Stimulated activated CD4-positive, alpha-beta T cell treated with anti-CD3 and anti-CD28 coated beads, Interleukin-15, amount 100 ng/mL, for 24 hours (primary cell): ENCODE data around the gene TNFRSF8.
"Not testable (repeated sequence)": the region's sequence is repeated elsewhere in the genome, so short reads cannot be mapped to it uniquely, and the experiment has no call there.

Experiments used
- DNase-seq: peaks from one replicate; pipeline ENCODE4 v3.0.0-alpha.2; 2020

TNFRSF8 gene

DNA sequence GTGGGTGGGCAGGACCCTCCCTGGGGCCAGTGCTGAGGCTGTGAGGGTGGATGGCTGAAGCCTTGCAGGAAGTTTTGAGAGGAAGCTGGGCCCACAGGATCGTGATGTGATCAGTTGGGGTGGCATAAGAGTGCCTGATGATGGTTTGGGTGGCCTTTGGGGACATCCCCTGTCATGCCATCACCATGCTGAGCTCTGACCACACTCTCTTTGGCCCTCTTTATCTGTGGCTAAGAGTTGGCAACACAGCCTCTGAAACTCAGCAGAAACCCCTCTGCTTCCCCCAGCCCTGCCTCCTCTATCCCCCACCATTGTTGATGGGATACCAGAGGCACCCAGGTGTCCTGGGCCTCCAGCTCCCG lies 24.0 kb upstream of the TNFRSF8 start:
- DNase-seq: no peak

DNA sequence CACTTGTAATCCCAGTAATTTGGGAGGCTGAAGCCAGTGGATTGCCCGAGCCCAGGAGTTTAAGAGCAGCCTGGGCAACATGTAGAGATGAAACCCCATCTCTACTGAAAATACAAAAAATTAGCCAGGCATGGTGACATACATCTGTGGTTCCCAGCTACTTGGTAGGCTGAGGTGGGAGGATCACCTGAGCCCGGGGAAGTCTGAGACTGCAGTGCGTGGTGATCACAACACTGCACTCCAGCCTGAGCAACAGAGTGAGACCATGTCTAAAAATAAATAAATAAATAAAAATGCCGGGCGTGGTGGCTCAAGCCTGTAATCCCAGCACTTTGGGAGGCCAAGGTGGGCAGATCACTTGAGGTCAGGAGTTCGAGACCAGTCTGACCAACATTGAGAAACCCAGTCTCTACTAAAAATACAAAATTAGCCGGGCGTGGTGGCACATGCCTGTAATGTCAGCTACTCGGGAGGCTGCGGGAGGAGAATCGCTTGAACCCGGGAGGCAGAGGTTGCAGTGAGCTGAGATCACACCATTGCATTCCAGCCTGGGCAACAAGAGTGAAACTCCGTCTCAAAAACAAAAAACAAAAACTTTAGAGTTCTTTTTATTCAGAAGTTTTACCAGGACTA lies 23.2 kb upstream of the TNFRSF8 start:
- not testable (repeated sequence) for DNase-seq

- DNase-seq: peak; percentile 42
These were observed 22.5 kb upstream of the TNFRSF8 start for GRCh38 chr1:12040457-12041051.

- DNase-seq: peak; percentile 27
These were observed 18.8 kb upstream of the TNFRSF8 start for GRCh38 chr1:12044187-12044877.

GRCh38 chr1:12046749-12047119 lies 16.4 kb upstream of the TNFRSF8 start:
- DNase-seq: no peak

DNA sequence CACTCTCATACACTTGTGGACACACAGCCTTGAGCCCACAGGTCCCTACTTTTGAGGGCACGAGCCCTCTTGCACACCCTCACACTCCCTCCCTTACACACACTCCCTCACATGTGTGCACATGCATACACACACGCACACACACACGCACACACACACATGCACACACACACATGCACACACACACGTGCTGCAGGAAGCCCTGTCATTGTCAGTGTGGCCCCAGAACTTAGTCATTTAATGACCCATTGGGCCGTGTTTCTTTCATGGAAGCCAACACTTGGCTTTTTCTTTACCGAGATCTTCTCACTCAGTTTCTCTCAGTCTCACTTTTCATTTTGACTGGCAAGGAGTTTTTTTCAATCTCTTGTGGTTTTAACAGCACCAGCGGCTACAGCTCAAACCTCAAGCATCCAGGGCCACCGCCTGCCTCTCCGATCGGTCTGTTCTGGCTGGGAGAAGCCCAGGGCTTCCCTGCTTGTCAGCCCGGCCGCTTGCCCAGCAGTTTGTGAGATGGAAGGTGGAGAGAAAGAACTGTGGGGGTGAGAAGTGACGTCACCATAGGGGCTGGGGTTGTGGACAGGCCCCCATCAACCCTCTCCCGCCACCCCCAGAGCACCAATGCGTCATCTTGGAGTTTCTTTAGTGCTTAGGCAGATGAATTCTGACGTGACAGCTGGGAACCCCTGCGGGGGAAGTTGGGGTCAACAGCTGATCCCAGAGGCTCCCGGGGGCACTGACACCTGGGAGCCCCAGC lies 15.8 kb upstream of the TNFRSF8 start:
- peak; percentile 83 for DNase-seq

DNA sequence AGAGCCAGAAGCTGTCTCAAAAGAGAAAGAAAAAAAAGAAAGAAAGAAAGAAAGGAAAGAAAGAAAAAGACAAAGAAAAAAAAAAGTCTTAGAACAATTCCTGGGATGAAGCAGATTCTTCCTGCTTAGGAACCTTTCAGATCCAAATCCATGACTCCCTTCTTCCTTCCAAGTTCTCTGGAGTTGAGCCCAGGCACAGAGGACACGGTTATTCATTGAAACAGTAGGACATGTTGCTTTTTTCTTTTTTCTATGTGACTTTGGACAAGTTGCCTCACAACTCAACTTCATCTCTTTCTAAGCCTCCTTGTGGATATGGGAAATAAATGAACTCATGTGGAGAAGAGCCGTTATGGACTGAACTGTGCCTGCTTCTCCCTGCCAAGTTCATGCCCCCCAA lies 14.7 kb upstream of the TNFRSF8 start:
- DNase-seq: no peak

DNA sequence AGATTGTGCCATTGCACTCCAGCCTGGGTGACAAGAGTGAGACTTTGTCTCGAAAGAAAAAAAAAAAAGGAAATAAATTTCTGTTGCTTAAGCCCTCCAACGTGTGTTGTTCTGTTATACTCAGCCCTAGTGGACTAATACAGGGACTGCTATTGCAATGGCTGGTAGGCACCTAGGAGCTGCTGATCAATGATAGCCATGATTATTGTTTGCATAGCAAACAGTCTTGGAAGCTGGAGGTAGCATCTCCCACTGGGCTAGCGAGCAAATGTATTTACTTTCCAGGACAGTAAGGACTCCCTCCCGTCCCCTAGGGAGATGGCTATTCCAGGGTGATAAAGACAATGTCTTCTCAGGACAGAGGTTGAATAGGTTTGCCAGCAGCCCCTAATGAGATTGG lies 13.5 kb upstream of the TNFRSF8 start:
- no peak for DNase-seq

DNA sequence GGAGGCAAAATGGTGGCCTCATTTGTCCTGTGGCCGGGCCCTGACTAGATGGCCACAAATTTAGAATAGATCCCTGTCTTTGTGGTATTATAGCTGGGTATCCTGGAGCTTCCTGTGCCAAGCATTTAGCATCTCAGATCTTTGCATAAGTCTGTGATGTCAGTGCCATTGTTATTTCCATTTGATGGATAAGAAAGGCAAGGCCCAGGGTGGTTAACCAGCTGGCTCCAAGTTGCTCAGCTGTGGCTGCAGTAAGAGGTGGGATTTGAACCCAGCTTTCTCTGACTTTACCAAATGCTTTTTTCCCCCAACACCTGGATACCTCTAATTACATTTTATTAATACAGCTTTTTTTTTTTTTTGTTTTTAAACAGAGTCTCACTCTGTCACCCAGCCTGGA lies 11.7 kb upstream of the TNFRSF8 start:
- DNase-seq: no peak

DNA sequence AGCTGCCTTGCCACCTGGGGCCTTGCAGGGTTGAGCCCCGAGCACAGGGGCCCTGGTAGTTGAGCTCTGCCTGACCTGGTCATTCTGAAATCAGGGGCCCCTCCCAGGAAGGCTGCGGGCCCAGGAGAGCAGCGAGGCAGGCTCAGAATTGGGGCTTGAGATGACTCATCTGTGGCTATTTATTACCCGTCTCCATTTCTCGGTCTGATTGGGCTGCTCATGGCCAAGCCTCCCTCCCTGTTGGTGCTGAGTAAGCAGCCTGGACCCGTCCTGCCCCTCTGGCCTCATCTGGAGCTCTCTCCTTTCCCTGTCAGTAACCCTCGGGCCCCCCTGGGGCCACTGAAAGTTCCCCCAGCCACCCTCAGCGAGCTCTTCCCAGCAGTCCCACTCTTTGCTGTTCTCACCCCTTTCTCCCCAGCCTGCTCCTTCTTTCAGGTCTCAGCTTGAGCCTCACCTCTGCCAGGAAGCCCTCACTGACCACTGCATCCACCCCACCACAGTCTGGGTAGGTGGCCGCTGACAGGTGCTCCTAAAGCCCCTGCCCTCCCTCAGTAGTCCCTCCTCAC lies 11.0 kb upstream of the TNFRSF8 start:
- peak; percentile 65 for DNase-seq

GRCh38 chr1:12052997-12053686 lies 10.0 kb upstream of the TNFRSF8 start:
- DNase-seq: no peak

DNA sequence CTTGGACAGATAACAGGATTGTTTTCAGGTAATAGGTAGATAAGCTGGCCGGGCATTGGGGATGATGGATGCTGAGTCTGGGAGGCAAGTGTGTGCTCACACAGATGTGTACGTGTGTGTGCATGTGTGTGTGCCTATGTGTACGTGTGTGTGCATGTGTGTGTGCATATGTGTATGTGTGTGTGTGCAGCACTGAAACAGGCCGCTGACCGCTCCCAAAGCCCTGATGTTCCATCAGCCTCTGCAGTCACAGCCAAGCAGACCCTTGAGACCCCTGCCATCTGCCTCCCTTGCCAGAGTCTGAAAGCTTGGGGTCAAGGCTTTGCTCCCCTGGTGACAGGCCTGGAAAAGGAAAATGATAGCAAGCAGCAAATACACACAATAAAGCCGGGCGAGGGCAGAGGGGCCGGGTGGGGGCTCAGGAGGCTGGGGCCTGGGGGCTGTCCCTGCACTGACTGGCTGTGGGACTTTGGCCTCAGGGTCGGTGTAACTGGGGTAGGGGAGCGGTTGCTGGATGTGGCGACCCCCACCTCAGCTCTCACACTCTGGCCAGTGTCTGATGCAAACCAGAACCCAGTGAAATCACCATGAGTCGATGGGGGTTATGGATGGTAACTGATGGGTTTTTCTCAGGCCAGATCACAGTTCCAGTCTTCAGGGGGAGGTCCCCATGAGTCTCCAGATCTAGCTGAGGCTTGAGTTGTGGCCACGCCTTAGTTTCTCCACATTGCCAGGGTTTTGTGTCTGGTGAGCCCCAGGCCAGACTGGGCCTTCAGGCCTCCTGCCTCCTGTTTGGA lies 9.2 kb upstream of the TNFRSF8 start:
- peak; percentile 37 for DNase-seq

GRCh38 chr1:12055259-12055658 lies 7.8 kb upstream of the TNFRSF8 start:
- no peak for DNase-seq

DNA sequence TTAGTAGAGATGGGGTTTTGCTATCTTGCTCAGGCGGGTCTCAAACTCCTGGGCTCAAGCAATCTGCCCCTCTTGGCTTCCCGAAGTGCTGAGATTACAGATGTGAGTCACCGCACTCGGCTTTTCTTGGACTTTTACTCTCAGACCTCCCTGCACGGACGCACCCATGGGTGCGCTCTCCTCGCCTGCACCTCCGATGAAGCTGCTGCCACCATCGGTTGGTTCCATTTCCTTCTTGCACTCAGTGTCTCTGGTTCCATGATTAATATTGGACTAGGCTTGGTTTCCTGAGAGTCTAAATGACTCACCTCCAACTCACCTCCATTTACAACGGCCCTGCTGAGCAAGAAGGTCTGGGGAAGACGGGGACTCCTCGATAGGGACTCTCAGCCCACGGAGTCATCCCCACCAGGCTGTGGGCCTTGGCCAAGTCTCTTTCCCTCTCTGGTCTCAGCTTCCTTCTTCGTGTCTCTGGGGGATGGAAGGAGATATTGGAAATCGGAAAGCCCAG lies 6.7 kb upstream of the TNFRSF8 start:
- peak; percentile 62 for DNase-seq

DNA sequence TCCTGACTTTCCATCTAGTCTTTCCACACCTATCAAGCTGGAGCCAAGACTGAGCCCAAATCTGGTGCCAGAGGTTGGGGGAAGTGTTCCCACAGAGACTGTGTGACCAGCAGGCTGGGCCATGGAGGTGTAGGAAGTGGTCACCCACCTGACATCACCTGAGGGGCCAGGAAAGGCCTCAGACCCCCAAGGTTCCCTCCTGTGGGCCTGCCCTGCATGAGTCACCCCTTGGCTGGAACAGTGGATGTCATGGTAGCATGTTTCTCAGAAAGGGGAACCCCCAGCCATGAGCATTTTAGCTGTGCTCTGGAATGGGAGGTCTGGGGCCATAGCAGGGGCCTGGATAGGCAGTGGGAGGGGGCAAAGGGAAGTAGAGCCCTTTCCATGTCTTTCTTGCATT lies 5.7 kb upstream of the TNFRSF8 start:
- peak; percentile 70 for DNase-seq

GRCh38 chr1:12057940-12058687 lies 5.0 kb upstream of the TNFRSF8 start:
- DNase-seq: no peak

DNA sequence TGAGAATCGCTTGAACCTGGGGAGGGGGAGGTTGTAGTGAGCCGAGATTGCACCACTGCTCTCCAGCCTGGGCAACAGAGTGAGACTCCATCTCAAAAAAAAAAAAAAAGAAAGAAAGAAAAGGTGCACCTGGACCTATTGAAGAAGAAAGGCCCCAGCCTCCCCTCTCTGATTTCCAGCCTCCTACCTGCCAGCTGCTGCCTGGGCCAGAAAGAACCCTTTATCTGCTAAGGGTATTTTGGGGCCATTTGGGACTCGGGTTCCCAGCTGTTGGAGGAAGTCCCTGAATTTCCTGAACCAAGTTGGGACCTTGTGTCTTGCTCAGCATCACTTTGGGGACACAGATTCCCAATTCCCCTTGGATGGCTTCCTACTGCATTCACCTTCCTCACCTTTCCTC lies 3.9 kb upstream of the TNFRSF8 start:
- no peak for DNase-seq

- DNase-seq: peak; percentile 55
These were observed 3.2 kb upstream of the TNFRSF8 start for GRCh38 chr1:12059722-12060464.

DNA sequence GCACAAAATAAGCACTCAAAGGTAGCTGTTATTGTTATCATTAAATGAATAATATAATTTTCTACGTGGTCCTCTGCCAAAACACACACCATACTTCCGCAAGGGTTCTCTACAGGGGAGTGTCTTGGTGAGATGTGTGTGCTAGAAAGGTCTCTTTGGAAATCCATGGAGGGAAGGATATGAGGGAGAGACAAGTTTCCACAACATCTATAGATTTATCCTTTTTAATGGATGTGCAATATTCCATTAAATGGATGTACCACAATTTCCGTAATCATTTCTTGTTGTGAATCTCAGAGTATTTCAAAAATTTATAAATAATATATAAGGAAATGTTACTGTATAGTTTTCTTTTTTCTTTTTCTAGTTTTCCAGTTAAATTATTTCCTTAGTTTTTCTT lies 2.6 kb upstream of the TNFRSF8 start:
- no peak for DNase-seq
